GM12878 (cell line): Measurements from ENCODE around the gene CD86. TPM values are rescaled to one million over a fixed set of nuclear protein-coding genes. Genes with fewer than 3 reads are reported as not detected.

Source experiments
- ATAC-seq: fragments of 200-7000 bp; cut with Tn5 transposase; 3 replicates; pipeline ENCODE4 v1.9.1; 2020; ENCODE audit warnings: mild to moderate bottlenecking, moderate library complexity
- BruUV-seq: library from RNA; stranded (reverse); fragments of 400-500 nt; replicated peaks from 2 replicates; lab custom pipeline; 2021; lab: Mats Ljungman, UMichigan
- CTCF ChIA-PET: fragments of 300-600 bp; sonication (Branson Sonifier 250); formaldehyde crosslinking; extraction: SDS; loops from one replicate; lab custom pipeline; 2021; ENCODE audit warnings: inconsistent platforms; lab: Yijun Ruan, JAX
- POLR2A ChIA-PET: fragments of 350-600 bp; formaldehyde crosslinking; extraction: SDS; loops from one replicate; lab custom pipeline; 2021; ENCODE audit warnings: inconsistent platforms; lab: Charles Lee
- RAD21 ChIA-PET: fragments of 300-600 bp; sonication (Branson Sonifier 250); formaldehyde crosslinking; loops from one replicate; lab custom pipeline; 2023; ENCODE audit warnings: antibody characterized with exemption; ENCODE audit not compliant: unreplicated experiment; lab: Charles Lee
- SMC1A ChIA-PET: fragments of 300-600 bp; sonication (Branson Sonifier 250); formaldehyde crosslinking; loops from one replicate; lab custom pipeline; 2023; ENCODE audit not compliant: unreplicated experiment, uncharacterized antibody; lab: Charles Lee
- DNase-seq: peaks from one replicate; pipeline ENCODE4 v3.0.0-alpha.2; 2011; ENCODE audit warnings: low read depth, low spot score
- FAIRE-seq: peaks from 3 replicates; lab custom pipeline; 2011; peaks lifted over from hg19 to GRCh38; lab: Jason Lieb, UNC
- H2AFZ ChIP-seq: 2 replicates; pipeline ENCODE4 v1.6.0; 2011; ENCODE audit warnings: low read depth, low read length, control low read depth; ENCODE audit not compliant: control insufficient read depth
- H3K27ac ChIP-seq: 2 replicates; pipeline ENCODE4 v1.5.1; 2011; ENCODE audit warnings: control low read depth; ENCODE audit not compliant: control insufficient read depth, insufficient read depth
- H3K27me3 ChIP-seq, 2 experiments: replicated peaks in 1 of 2; 2 replicates each; pipeline versions ENCODE4 v1.6.0 to v1.6.1; 2011; ENCODE audit warnings: low read length in 1 of 2; ENCODE audit not compliant: control insufficient read depth in 2 of 2, insufficient read depth in 2 of 2
- H3K36me3 ChIP-seq, 2 experiments: 2 replicates each; pipeline ENCODE4 v1.5.1; 2011; ENCODE audit warnings: low read length in 1 of 2; ENCODE audit not compliant: control insufficient read depth in 2 of 2, insufficient read depth in 2 of 2
- H3K4me1 ChIP-seq: 2 replicates; pipeline ENCODE4 v1.6.1; 2011; ENCODE audit warnings: mild to moderate bottlenecking, low read length, moderate library complexity, mixed read lengths; ENCODE audit not compliant: control insufficient read depth, insufficient read depth
- H3K4me2 ChIP-seq: 2 replicates; pipeline ENCODE4 v1.6.0; 2011; ENCODE audit warnings: control low read depth; ENCODE audit not compliant: control insufficient read depth, insufficient read depth
- H3K4me3 ChIP-seq: fragments of 200-600 bp; sonication (generic); 2 replicates; pipeline ENCODE4 v1.5.1; 2016
- H3K79me2 ChIP-seq: 2 replicates; pipeline ENCODE4 v1.6.0; 2011; ENCODE audit warnings: low read length; ENCODE audit not compliant: control insufficient read depth, insufficient read depth
- H3K9ac ChIP-seq: 2 replicates; pipeline ENCODE4 v1.8.0; 2011; ENCODE audit warnings: low read length, control low read depth, mixed read lengths; ENCODE audit not compliant: control insufficient read depth, insufficient read depth
- H3K9me3 ChIP-seq: replicated peaks from 3 replicates; pipeline ENCODE4 v1.5.1; 2011; ENCODE audit warnings: mild to moderate bottlenecking, low read length; ENCODE audit not compliant: control insufficient read depth, insufficient read depth
- H4K20me1 ChIP-seq: 2 replicates; pipeline ENCODE4 v1.6.0; 2011; ENCODE audit not compliant: control insufficient read depth, insufficient read depth
- ATF2 ChIP-seq: IDR thresholded peaks from 2 replicates; pipeline ENCODE4 v1.6.1; 2012; ENCODE audit warnings: low read length, inconsistent platforms
- EP300 ChIP-seq, 2 experiments: fragments of 150-350 bp in 1 of 2; IDR thresholded peaks; 2 replicates each; pipeline ENCODE4 v1.6.1; 2011 to 2012; ENCODE audit warnings: low read depth in 2 of 2, low read length in 2 of 2, borderline replicate concordance in 1 of 2, improper control_type of control experiment in 1 of 2, inconsistent platforms in 1 of 2; ENCODE audit not compliant: control insufficient read depth in 1 of 2
- FOS ChIP-seq: IDR thresholded peaks from 3 replicates; pipeline ENCODE4 v1.6.1; 2011; ENCODE audit warnings: borderline replicate concordance; ENCODE audit not compliant: insufficient read length; ENCODE audit errors: extremely low read depth
- IKZF1 ChIP-seq: fragments of 450-650 bp; conservative IDR thresholded peaks from 2 replicates; pipeline ENCODE4 v1.6.1; 2017; ENCODE audit warnings: antibody characterized with exemption, mild to moderate bottlenecking
- IRF4 ChIP-seq: IDR thresholded peaks from 2 replicates; pipeline ENCODE4 v1.6.1; 2011; ENCODE audit warnings: low read depth, low read length
- KLF5 ChIP-seq: fragments of 450-650 bp; IDR thresholded peaks from 2 replicates; pipeline ENCODE4 v1.6.1; 2014; ENCODE audit warnings: mild to moderate bottlenecking; ENCODE audit not compliant: partially characterized antibody
- NFYA ChIP-seq: IDR thresholded peaks from 2 replicates; pipeline ENCODE4 v1.6.1; 2011; ENCODE audit warnings: low read depth, mild to moderate bottlenecking, low read length, improper control_type of control experiment, borderline replicate concordance
- POU2F2 ChIP-seq: IDR thresholded peaks from 3 replicates; pipeline ENCODE4 v1.6.1; 2011; ENCODE audit warnings: low read depth, mild to moderate bottlenecking, low read length, borderline replicate concordance
- RELB ChIP-seq: fragments of 450-650 bp; IDR thresholded peaks from 2 replicates; pipeline ENCODE4 v1.6.1; 2017; ENCODE audit warnings: low read depth, mild to moderate bottlenecking, moderate library complexity
- SIN3A ChIP-seq: IDR thresholded peaks from 2 replicates; pipeline ENCODE4 v1.6.1; 2012; ENCODE audit warnings: low read depth, low read length, improper control_type of control experiment
- ZBTB11 ChIP-seq: fragments of 450-650 bp; formaldehyde crosslinking; IDR thresholded peaks from 2 replicates; pipeline ENCODE4 v1.5.0; 2022; ENCODE audit warnings: mild to moderate bottlenecking, missing genetic modification characterization
- ZNF687 ChIP-seq: fragments of 450-650 bp; IDR thresholded peaks from 2 replicates; pipeline ENCODE4 v1.6.1; 2017; ENCODE audit warnings: mild to moderate bottlenecking, moderate library complexity
- WGBS: methylation state at CpG from one replicate; pipeline ENCODE4 v1.1.6; 2016; ENCODE audit warnings: low lambda C conversion rate; ENCODE audit not compliant: insufficient replicate concordance, insufficient coverage; ENCODE audit errors: missing lambda C conversion rate; 5-methylcytosine and 5-hydroxymethylcytosine counted together
- in situ Hi-C: fragments of 300-500 bp; cut with MboI; formaldehyde crosslinking; loops from 9 replicates; pipeline ENCODE4 v1.14.3; 2018; ENCODE audit warnings: mixed read lengths
- intact Hi-C: fragments of 100-400 bp; cut with micrococcal nuclease; formaldehyde crosslinking; loops from one replicate; pipeline ENCODE4 v1.14.2; 2022; ENCODE audit not compliant: unreplicated experiment
- polyA plus RNA-seq, 11 experiments: library from polyadenylated mRNA; depleted of rRNA in 4 of 11; unstranded in 6 of 11; stranded (reverse) in 5 of 11; fragments of >200 nt; fragmentation: Nextera tagmentation in 4 of 11; fragmentation: Illumina TruSeq in 1 of 11; extraction: Ambion mirVana in 4 of 11; extraction: Trizol in 1 of 11; gene quantifications; 1 replicate in 1 of 11; 2 replicates in 10 of 11; pipeline versions ENCODE4 v1.2.1 to v1.2.3, GENCODE V29; 2011 to 2016; ENCODE audit warnings: inconsistent platforms in 2 of 11, missing spikeins in 2 of 11, low read depth in 1 of 11
- total RNA-seq, 4 experiments: library from RNA; depleted of rRNA in 3 of 4; stranded (reverse); fragments of >200 nt in 3 of 4; fragmentation: Illumina TruSeq in 1 of 4; extraction: Trizol in 1 of 4; gene quantifications; 2 replicates each; pipeline versions ENCODE4 v1.2.1 to v1.2.3, GENCODE V29; 2013 to 2021

Gene CD86
- total and polyA plus RNA-seq, 10 of the 15 experiments (the other 5 are each of a cell fraction or from before 2014, with no cell fraction given): 40.9 to 100 (median 55.5) TPM

GRCh38 chr3:122063908-122064307, 8.7 kb downstream of the CD86 start:
- ChIA-PET POLR2A (interaction anchor here (0.8 to 9.5 kb wide), 12 partner anchors 8 to 174 kb away, joined by 3 to 144 read pairs (median 10); partner anchors contain the start of gene CD86), SMC1A (interaction anchor here (0.7 to 22.2 kb wide), 15 partner anchors 10 to 238 kb away, joined by 3 to 394 read pairs (median 52); partner anchors contain the start of genes CD86 and ILDR1), CTCF (interaction anchor here (0.5 to 6.3 kb wide), 19 partner anchors 9 to 517 kb away, joined by 3 to 49 read pairs (median 6); partner anchors contain the start of gene CD86), RAD21 (interaction anchor here (0.8 to 7.1 kb wide), 13 partner anchors 9 to 68 kb away, joined by 4 to 138 read pairs (median 18); partner anchors contain the start of genes CD86 and ILDR1)
- no peak overlapping the region for H3K4me3 ChIP-seq
- FAIRE-seq (no peak), ATAC-seq (peak; percentile 64), DNase-seq (no peak)
- 25% methylated on average over 1 of the region's 1 CpG for WGBS
- intact Hi-C loops (no loop called here), in situ Hi-C loops (no loop called here)
- H3K9me3 ChIP-seq: no peaks in the 10 kb centered on the region
- H3K4me2 ChIP-seq: peak overlapping the region; percentile 73
- H3K27me3 ChIP-seq: no peaks in the 10 kb centered on the region
- no peaks in the 10 kb centered on the region for H4K20me1 ChIP-seq
- H3K79me2 ChIP-seq: peaks cover 93% of the 10 kb centered on the region
- peak overlapping the region; percentile 3; the same call in 1 of the 2 replicates for H3K27ac ChIP-seq
- no TSS peak for BruUV-seq
- H3K9ac ChIP-seq: no peak overlapping the region
- peaks cover 32% of the 10 kb centered on the region for H3K4me1 ChIP-seq
- no peak overlapping the region for H2AFZ ChIP-seq
- peaks cover 2 to 12% of the 10 kb centered on the region in 2 experiments; a peak in 3 of 4 replicates for H3K36me3 ChIP-seq
- TF ChIP-seq ZNF687 (0 out of 2 replicates have a peak, but pooled peaks have one; percentile 41), NFYA (no peak), ZBTB11 (no peak), EP300 (IDR thresholded peaks at IDR 0.05; ENCODE audit: borderline replicate concordance in 1 of 2, control insufficient read depth in 1 of 2, low read depth in 2 of 2, low read length in 2 of 2) (no peak), SIN3A (no peak), IRF4 (no peak), ATF2 (no peak), KLF5 (no peak), POU2F2 (0 out of 3 replicates have a peak, but pooled peaks have one; percentile 30), FOS (no peak), IKZF1 (peak; percentile 53), RELB (peak; percentile 58; the same call in 1 of the 2 replicates)
